ENCODE measurements around the gene WAS. TPM values are rescaled to one million over a fixed set of nuclear protein-coding genes. Genes with fewer than 3 reads are reported as not detected.

The WAS gene
- total and polyA plus RNA-seq, 3 donors from 2014 or later = 2.5 to 5.5 (median 4.7) TPM

GRCh38 chrX:48696909-48697727, 13.5 kb downstream of the WAS start:
- Histone ChIP-seq H3K4me1 (peaks cover 4% of the 10 kb centered on the region), H3K36me3 (ENCODE audit: low read depth, missing control alignments) (no peaks in the 10 kb centered on the region), H3K4me3 (peak overlapping the region; percentile 58 to 62), H3K9me3 (no peaks in the 10 kb centered on the region), H3K27me3 (no peaks in the 10 kb centered on the region), H3K27ac (peak overlapping the region; percentile 74 to 88)
- 2 to 20% methylated on average over 8 to 9 of the region's 56 CpGs for WGBS, 2 donors
- peak; percentile 58 for DNase-seq
- intact Hi-C loops (cut with DNase I; ENCODE audit: low total_unique reads) = no loop called here
- no peak for TF ChIP-seq POLR2A (IDR thresholded peaks at IDR 0.05)
- TF ChIP-seq, protein P1, sequence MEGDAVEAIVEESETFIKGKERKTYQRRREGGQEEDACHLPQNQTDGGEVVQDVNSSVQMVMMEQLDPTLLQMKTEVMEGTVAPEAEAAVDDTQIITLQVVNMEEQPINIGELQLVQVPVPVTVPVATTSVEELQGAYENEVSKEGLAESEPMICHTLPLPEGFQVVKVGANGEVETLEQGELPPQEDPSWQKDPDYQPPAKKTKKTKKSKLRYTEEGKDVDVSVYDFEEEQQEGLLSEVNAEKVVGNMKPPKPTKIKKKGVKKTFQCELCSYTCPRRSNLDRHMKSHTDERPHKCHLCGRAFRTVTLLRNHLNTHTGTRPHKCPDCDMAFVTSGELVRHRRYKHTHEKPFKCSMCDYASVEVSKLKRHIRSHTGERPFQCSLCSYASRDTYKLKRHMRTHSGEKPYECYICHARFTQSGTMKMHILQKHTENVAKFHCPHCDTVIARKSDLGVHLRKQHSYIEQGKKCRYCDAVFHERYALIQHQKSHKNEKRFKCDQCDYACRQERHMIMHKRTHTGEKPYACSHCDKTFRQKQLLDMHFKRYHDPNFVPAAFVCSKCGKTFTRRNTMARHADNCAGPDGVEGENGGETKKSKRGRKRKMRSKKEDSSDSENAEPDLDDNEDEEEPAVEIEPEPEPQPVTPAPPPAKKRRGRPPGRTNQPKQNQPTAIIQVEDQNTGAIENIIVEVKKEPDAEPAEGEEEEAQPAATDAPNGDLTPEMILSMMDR (IDR thresholded peaks at IDR 0.05) = no peak

DNA sequence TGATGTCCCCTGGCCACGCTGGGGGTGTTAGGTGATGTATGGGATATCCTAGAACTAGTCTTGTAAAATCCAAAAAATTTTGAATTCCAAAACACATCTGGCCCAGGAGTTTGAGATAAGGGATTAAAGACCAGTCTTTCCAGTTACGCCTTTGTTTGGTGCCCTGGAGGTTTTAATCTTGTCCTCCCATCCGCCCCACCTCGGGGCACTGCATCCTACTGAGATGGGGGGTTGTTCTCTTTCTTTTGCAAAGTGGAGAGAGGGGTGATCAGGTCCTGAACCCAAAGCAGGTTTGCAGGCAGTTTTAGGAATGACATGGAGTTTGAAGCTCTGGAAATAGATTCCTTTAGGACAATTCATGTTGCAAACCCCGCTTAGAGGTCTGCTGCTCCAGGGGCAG, 14.7 kb downstream of the WAS start:
- H3K36me3 ChIP-seq (ENCODE audit: low read depth, missing control alignments) = no peaks in the 10 kb centered on the region
- no peak overlapping the region for H3K27ac ChIP-seq
- no peaks in the 10 kb centered on the region for H3K27me3 ChIP-seq
- no peak overlapping the region for H3K4me3 ChIP-seq
- intact Hi-C loops (cut with DNase I; ENCODE audit: low total_unique reads) = no loop called here
- no peak for DNase-seq
- TF ChIP-seq, protein P1 (IDR thresholded peaks at IDR 0.05) = no peak
- no peak for TF ChIP-seq POLR2A (IDR thresholded peaks at IDR 0.05)
- peaks cover 4% of the 10 kb centered on the region for H3K4me1 ChIP-seq
- no peaks in the 10 kb centered on the region for H3K9me3 ChIP-seq
- 74 to 90% methylated on average over 4 to 5 of the region's 5 CpGs for WGBS, 2 donors

- intact Hi-C loops (cut with DNase I; ENCODE audit: low total_unique reads) = no loop called here
- Histone ChIP-seq H3K27me3 (no peaks in the 10 kb centered on the region), H3K36me3 (ENCODE audit: low read depth, missing control alignments) (no peaks in the 10 kb centered on the region), H3K9me3 (no peaks in the 10 kb centered on the region), H3K4me3 (no peak overlapping the region), H3K4me1 (peaks cover 4% of the 10 kb centered on the region), H3K27ac (no peak overlapping the region)
- no peak for TF ChIP-seq POLR2A (IDR thresholded peaks at IDR 0.05)
- TF ChIP-seq, protein P1 (IDR thresholded peaks at IDR 0.05) = no peak
- DNase-seq = no peak
- WGBS, 2 donors = 96% methylated on average over 7 of the region's 23 CpGs; no CpG with 5 or more reads in 1 of the 2 donors
Measured at GRCh38 chrX:48700246-48700645, 16.6 kb downstream of the WAS start.

GRCh38 chrX:48700951-48701653, 17.5 kb downstream of the WAS start:
- intact Hi-C loops (cut with DNase I; ENCODE audit: low total_unique reads) = no loop called here
- no peak for DNase-seq
- 68 to 76% methylated on average over 2 to 3 of the region's 3 CpGs for WGBS, 2 donors
- Histone ChIP-seq H3K4me1 (no peaks in the 10 kb centered on the region), H3K27ac (no peak overlapping the region), H3K27me3 (no peaks in the 10 kb centered on the region), H3K36me3 (ENCODE audit: low read depth, missing control alignments) (no peaks in the 10 kb centered on the region), H3K9me3 (no peaks in the 10 kb centered on the region), H3K4me3 (no peak overlapping the region)
- TF ChIP-seq, protein P1 (IDR thresholded peaks at IDR 0.05) = no peak
- TF ChIP-seq POLR2A (IDR thresholded peaks at IDR 0.05) = no peak
